AG09309 (cell line): Measurements from ENCODE around the gene PSMG1.
"Not testable (repeated sequence)": the region's sequence is repeated elsewhere in the genome, so short reads cannot be mapped to it uniquely, and the experiment has no call there.

Experiments
- DNase-seq: peaks from one replicate; pipeline ENCODE4 v3.0.0-alpha.2; 2010; ENCODE audit warnings: low read depth
- H3K4me3 ChIP-seq: 2 replicates; pipeline ENCODE4 v1.5.1; 2011; ENCODE audit warnings: mild to moderate bottlenecking, low read depth, low read length, moderate library complexity; ENCODE audit not compliant: control insufficient read depth
- CTCF ChIP-seq: IDR thresholded peaks from 2 replicates; pipeline ENCODE4 v1.5.1; 2011; ENCODE audit warnings: mild to moderate bottlenecking, low read depth, low read length, inconsistent platforms; ENCODE audit not compliant: insufficient read depth, control insufficient read depth; ENCODE audit errors: missing control alignments

The PSMG1 gene

GRCh38 chr21:39173716-39174680 lies 9.3 kb downstream of the PSMG1 start:
- no peak for DNase-seq
- no peak for TF ChIP-seq CTCF

GRCh38 chr21:39169906-39170305 lies 13.3 kb downstream of the PSMG1 start:
- DNase-seq = no peak
- no peak for TF ChIP-seq CTCF
- no peak overlapping the region for H3K4me3 ChIP-seq

More at GRCh38 chr21:39173716-39174680, 9.3 kb downstream of the PSMG1 start:
- no peak overlapping the region for H3K4me3 ChIP-seq

- H3K4me3 ChIP-seq = no peak overlapping the region
- DNase-seq = no peak
- no peak for TF ChIP-seq CTCF
Measured at GRCh38 chr21:39168800-39169199, 14.5 kb downstream of the PSMG1 start.

GRCh38 chr21:39164523-39164922 lies 18.7 kb downstream of the PSMG1 start:
- no peak for DNase-seq
- H3K4me3 ChIP-seq = no peak overlapping the region
- no peak for TF ChIP-seq CTCF

GRCh38 chr21:39161064-39161463 lies 22.2 kb downstream of the PSMG1 start:
- no peak overlapping the region for H3K4me3 ChIP-seq
- TF ChIP-seq CTCF = no peak
- DNase-seq = no peak

GRCh38 chr21:39159342-39160063 lies 23.7 kb downstream of the PSMG1 start:
- TF ChIP-seq CTCF = no peak
- no peak overlapping the region for H3K4me3 ChIP-seq
- no peak for DNase-seq

- H3K4me3 ChIP-seq, DNase-seq: not testable (repeated sequence)
Measured at GRCh38 chr21:39157241-39157640, 26.0 kb downstream of the PSMG1 start.
